Pancreas (tissue), 10 donors: Measurements from ENCODE around the gene TBX6. TPM values are rescaled to one million over a fixed set of nuclear protein-coding genes. Genes with fewer than 3 reads are reported as not detected.

Experiments
- ATAC-seq, 4 donors: fragments of 200-7000 bp; cut with Tn5 transposase; one replicate each; pipeline versions ENCODE4 v1.8.0 to v1.9.1; 2020; ENCODE audit warnings: mild to moderate bottlenecking in 4 of 4, moderate library complexity in 4 of 4
- DNase-seq, 6 donors: peaks; one replicate each; pipeline ENCODE4 v3.0.0-alpha.2; 2020
- FAIRE-seq: peaks from 2 replicates; lab custom pipeline; 2012; peaks lifted over from hg19 to GRCh38; lab: Jason Lieb, UNC
- H3K27ac ChIP-seq, 4 donors: fragments of 200-600 bp; sonication (generic); 1 replicate in 3 of 4; 2 replicates in 1 of 4; pipeline versions ENCODE4 v1.5.0 to v1.8.0; 2020
- H3K27me3 ChIP-seq, 4 donors: fragments of 200-600 bp; one replicate each; pipeline ENCODE4 v1.8.0; 2021
- H3K36me3 ChIP-seq, 3 donors: fragments of 200-600 bp; sonication (generic) in 1 of 3; one replicate each; pipeline versions ENCODE4 v1.5.0 to v1.8.0; 2020 to 2021
- H3K4me1 ChIP-seq, 3 donors: fragments of 200-600 bp; one replicate each; pipeline ENCODE4 v1.8.0; 2021
- H3K4me3 ChIP-seq, 4 donors: fragments of 200-600 bp; sonication (generic) in 2 of 4; one replicate each; pipeline versions ENCODE4 v1.5.0 to v1.8.0; 2020 to 2021
- H3K9me3 ChIP-seq, 4 donors: fragments of 200-600 bp; one replicate each; pipeline ENCODE4 v1.8.0; 2021
- CTCF ChIP-seq, 4 donors: fragments of 200-600 bp; sonication (generic) in 3 of 4; IDR thresholded peaks; one replicate each; pipeline versions ENCODE4 v1.5.0 to v1.8.0; 2021; ENCODE audit warnings: antibody characterized with exemption in 4 of 4
- WGBS, 2 donors: extraction: QIAGEN DNeasy Blood & Tissue Kit; methylation state at CpG; one replicate each; pipeline ENCODE4 v1.1.7; 2013; 5-methylcytosine and 5-hydroxymethylcytosine counted together
- intact Hi-C, 3 donors: fragments of 100-400 bp; cut with DNase I; formaldehyde crosslinking; loops; one replicate each; pipeline versions ENCODE4 v1.11.1 to v1.14.2; 2022
- polyA plus RNA-seq, 2 donors: library from polyadenylated mRNA; stranded (reverse); fragments of 200-250 nt; gene quantifications; one replicate each; pipeline ENCODE4 v1.2.3, GENCODE V29; 2013
- total RNA-seq, 6 donors: library from RNA; stranded (reverse); fragmentation: NEBNext Ultra II Directional in 4 of 6; extraction: Animal tissue kit (Norgen Biotek cat#: 25700) in 4 of 6; gene quantifications; one replicate each; pipeline versions ENCODE4 v1.2.1 to v1.2.4, GENCODE V29; 2021 to 2023
- donor health status: healthy with polysubstance abuse.
- donor health status: DM: no; HTN: no; CAD: no; lungs with moderate emphysema.
- donor health status: DM: no; HTN: no; CAD: no.
- donor health status: control.
- donor health status: control.
- donor health status: Bipolar disorder and iron deficiency.
- donor health status: DM: yes; HTN: yes; CAD: no.
- donor health status: DM: no; HTN: no; CAD: no.
- donor health status: DM: no; HTN: no; CAD: no.
- donor health status: DM: yes; HTN: yes; CAD: no.

The TBX6 gene
- total and polyA plus RNA-seq, 8 donors: 1.3 to 3.6 (median 2.1) TPM

- intact Hi-C loops: no loop called here
- WGBS, 2 donors: 3 to 5% methylated on average over 51 to 58 of the region's 58 CpGs
- peak overlapping the region; percentile 25 to 75 (median 61) for H3K4me3 ChIP-seq
- no peaks in the 10 kb centered on the region for H3K27me3 ChIP-seq
- TF ChIP-seq CTCF (IDR thresholded peaks at IDR 0.05): no peak
- H3K27ac ChIP-seq: peak overlapping the region in 2 of 4 donors; percentile 19 to 44
- DNase-seq (peak; percentile 88 to 98 (median 95)), ATAC-seq (peak; percentile 88 to 93 (median 91)), FAIRE-seq (no peak)
- no peaks in the 10 kb centered on the region for H3K9me3 ChIP-seq
- peaks cover 11 to 15% (median 13%) of the 10 kb centered on the region in 3 donors for H3K4me1 ChIP-seq
- no peaks in the 10 kb centered on the region for H3K36me3 ChIP-seq
Measured at GRCh38 chr16:30052671-30053372, 38.9 kb downstream of the TBX6 start.

DNA sequence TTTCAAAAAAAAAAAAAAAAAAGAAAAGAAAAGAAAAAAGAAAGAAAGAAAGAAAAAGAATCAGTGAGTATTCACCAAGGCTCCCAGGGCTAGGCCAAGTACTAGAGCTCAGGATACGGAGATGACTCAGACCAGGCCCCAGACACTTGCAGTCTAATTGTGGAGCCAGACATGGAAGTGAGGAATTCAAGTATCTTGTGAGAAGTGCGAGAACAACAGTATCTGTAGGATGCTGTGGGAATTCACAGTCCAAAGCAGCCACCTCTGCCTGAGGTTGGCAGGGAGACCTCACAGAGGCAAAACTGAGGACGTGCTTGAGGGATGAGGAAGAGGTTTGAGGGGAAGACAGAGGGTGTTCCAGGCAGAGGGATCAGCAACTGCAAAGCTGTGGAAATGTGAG is 40.2 kb downstream of the TBX6 start:
- H3K27me3 ChIP-seq: no peaks in the 10 kb centered on the region
- no peak for ATAC-seq
- intact Hi-C loops: no loop called here
- no peak for TF ChIP-seq CTCF (IDR thresholded peaks at IDR 0.05)
- no peak for DNase-seq
- no peak overlapping the region for H3K27ac ChIP-seq
- FAIRE-seq: no peak
- H3K4me3 ChIP-seq: no peak overlapping the region
- WGBS, 2 donors: 86 to 92% methylated on average over 3 of the region's 3 CpGs
- no peaks in the 10 kb centered on the region for H3K9me3 ChIP-seq
- H3K4me1 ChIP-seq: peaks cover 11 to 15% (median 13%) of the 10 kb centered on the region in 3 donors
- no peaks in the 10 kb centered on the region for H3K36me3 ChIP-seq

- Histone ChIP-seq H3K27ac (no peak overlapping the region), H3K27me3 (no peaks in the 10 kb centered on the region), H3K36me3 (no peaks in the 10 kb centered on the region), H3K4me3 (no peak overlapping the region), H3K9me3 (no peaks in the 10 kb centered on the region), H3K4me1 (peaks cover under 1 to 8% (median 3%) of the 10 kb centered on the region in 3 donors)
- no peak for TF ChIP-seq CTCF (IDR thresholded peaks at IDR 0.05)
- intact Hi-C loops: no loop called here
- ATAC-seq: no peak
- FAIRE-seq: no peak
- 89 to 96% methylated on average over 8 of the region's 8 CpGs for WGBS, 2 donors
- no peak for DNase-seq
Measured at GRCh38 chr16:30049871-30050270, 41.9 kb downstream of the TBX6 start.

GRCh38 chr16:30046588-30046987 is 45.1 kb downstream of the TBX6 start:
- 83 to 93% methylated on average over 1 of the region's 1 CpG for WGBS, 2 donors
- Histone ChIP-seq H3K4me1 (no peaks in the 10 kb centered on the region), H3K27me3 (no peaks in the 10 kb centered on the region), H3K27ac (no peak overlapping the region), H3K36me3 (no peaks in the 10 kb centered on the region), H3K4me3 (no peak overlapping the region), H3K9me3 (no peaks in the 10 kb centered on the region)
- intact Hi-C loops: no loop called here
- no peak for DNase-seq
- FAIRE-seq: no peak
- TF ChIP-seq CTCF (IDR thresholded peaks at IDR 0.05): no peak
- no peak for ATAC-seq

GRCh38 chr16:30046178-30046577 is 45.5 kb downstream of the TBX6 start:
- no peak for TF ChIP-seq CTCF (IDR thresholded peaks at IDR 0.05)
- no peak overlapping the region for H3K4me3 ChIP-seq
- H3K27me3 ChIP-seq: no peaks in the 10 kb centered on the region
- 44 to 49% methylated on average over 8 of the region's 8 CpGs for WGBS, 2 donors
- H3K27ac ChIP-seq: no peak overlapping the region
- ATAC-seq (no peak), FAIRE-seq (no peak), DNase-seq (no peak)
- H3K36me3 ChIP-seq: no peaks in the 10 kb centered on the region
- intact Hi-C loops: no loop called here
- H3K9me3 ChIP-seq: no peaks in the 10 kb centered on the region
- H3K4me1 ChIP-seq: no peaks in the 10 kb centered on the region
